ENCODE results near the gene DNAH11.

DNA sequence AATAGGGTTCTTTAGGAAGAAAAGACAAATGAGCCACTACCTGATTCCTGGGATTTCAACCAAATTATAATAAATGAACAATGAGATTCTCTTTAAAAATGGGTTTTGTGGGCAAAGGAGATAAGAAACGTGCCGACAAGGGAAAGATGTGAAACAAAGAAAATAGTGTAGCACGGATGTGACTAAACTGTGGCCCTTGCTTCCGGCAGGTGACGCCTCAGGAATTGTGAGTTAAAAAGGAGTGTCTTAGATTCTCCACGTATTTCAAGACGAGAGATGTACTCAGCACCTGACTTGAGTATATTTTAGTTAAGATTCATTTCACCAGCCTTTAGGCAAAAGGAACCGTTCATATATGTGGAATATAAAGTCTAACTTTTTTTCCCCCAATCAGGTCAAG lies 75.9 kb downstream of the DNAH11 start:
- TF ChIP-seq, protein P1, sequence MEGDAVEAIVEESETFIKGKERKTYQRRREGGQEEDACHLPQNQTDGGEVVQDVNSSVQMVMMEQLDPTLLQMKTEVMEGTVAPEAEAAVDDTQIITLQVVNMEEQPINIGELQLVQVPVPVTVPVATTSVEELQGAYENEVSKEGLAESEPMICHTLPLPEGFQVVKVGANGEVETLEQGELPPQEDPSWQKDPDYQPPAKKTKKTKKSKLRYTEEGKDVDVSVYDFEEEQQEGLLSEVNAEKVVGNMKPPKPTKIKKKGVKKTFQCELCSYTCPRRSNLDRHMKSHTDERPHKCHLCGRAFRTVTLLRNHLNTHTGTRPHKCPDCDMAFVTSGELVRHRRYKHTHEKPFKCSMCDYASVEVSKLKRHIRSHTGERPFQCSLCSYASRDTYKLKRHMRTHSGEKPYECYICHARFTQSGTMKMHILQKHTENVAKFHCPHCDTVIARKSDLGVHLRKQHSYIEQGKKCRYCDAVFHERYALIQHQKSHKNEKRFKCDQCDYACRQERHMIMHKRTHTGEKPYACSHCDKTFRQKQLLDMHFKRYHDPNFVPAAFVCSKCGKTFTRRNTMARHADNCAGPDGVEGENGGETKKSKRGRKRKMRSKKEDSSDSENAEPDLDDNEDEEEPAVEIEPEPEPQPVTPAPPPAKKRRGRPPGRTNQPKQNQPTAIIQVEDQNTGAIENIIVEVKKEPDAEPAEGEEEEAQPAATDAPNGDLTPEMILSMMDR (IDR thresholded peaks at IDR 0.05): no peak
- no peak for TF ChIP-seq POLR2A (IDR thresholded peaks at IDR 0.05)
